Stimulated activated CD8-positive, alpha-beta memory T cell treated with anti-CD3 and anti-CD28 coated beads, Interleukin-15, amount 100 ng/mL, for 4 hours (primary cell): ENCODE measurements around the gene WEE1.

Experiments used
- DNase-seq, 2 donors: peaks; one replicate each; pipeline ENCODE4 v3.0.0-alpha.2; 2020; ENCODE audit warnings: low read depth in 2 of 2

Gene WEE1

GRCh38 chr11:9566561-9567063 lies 6.9 kb upstream of the WEE1 start:
- DNase-seq, result no peak

GRCh38 chr11:9567401-9567800 lies 6.1 kb upstream of the WEE1 start:
- DNase-seq, result no peak

GRCh38 chr11:9568161-9568853 lies 5.2 kb upstream of the WEE1 start:
- no peak for DNase-seq

- no peak for DNase-seq
Measured at GRCh38 chr11:9568854-9569587, 4.4 kb upstream of the WEE1 start.

- DNase-seq, result no peak
Measured at GRCh38 chr11:9569588-9570164, 3.8 kb upstream of the WEE1 start.

GRCh38 chr11:9570313-9571025 lies 3.0 kb upstream of the WEE1 start:
- no peak for DNase-seq

- DNase-seq, result no peak
Measured at GRCh38 chr11:9571071-9571762, 2.3 kb upstream of the WEE1 start.

- no peak for DNase-seq
Measured at GRCh38 chr11:9571763-9572115, 1.7 kb upstream of the WEE1 start.

GRCh38 chr11:9573775-9574621 lies 528 bp downstream of the WEE1 start:
- DNase-seq, result no peak

- DNase-seq, result no peak
Measured at GRCh38 chr11:9574622-9575259, 1.3 kb downstream of the WEE1 start.

GRCh38 chr11:9575260-9576240 lies 2.1 kb downstream of the WEE1 start:
- DNase-seq, result no peak

GRCh38 chr11:9576701-9577381 lies 3.4 kb downstream of the WEE1 start:
- no peak for DNase-seq

GRCh38 chr11:9577556-9577955 lies 4.1 kb downstream of the WEE1 start:
- DNase-seq, result no peak

- no peak for DNase-seq
Measured at GRCh38 chr11:9580894-9581293, 7.4 kb downstream of the WEE1 start.

GRCh38 chr11:9581556-9582161 lies 8.2 kb downstream of the WEE1 start:
- no peak for DNase-seq

GRCh38 chr11:9590717-9591116 lies 17.2 kb downstream of the WEE1 start:
- DNase-seq, result no peak

GRCh38 chr11:9594267-9595046 lies 21.0 kb downstream of the WEE1 start:
- DNase-seq, result no peak
